ENCODE results near the gene CPVL.

- TF ChIP-seq, protein P1, sequence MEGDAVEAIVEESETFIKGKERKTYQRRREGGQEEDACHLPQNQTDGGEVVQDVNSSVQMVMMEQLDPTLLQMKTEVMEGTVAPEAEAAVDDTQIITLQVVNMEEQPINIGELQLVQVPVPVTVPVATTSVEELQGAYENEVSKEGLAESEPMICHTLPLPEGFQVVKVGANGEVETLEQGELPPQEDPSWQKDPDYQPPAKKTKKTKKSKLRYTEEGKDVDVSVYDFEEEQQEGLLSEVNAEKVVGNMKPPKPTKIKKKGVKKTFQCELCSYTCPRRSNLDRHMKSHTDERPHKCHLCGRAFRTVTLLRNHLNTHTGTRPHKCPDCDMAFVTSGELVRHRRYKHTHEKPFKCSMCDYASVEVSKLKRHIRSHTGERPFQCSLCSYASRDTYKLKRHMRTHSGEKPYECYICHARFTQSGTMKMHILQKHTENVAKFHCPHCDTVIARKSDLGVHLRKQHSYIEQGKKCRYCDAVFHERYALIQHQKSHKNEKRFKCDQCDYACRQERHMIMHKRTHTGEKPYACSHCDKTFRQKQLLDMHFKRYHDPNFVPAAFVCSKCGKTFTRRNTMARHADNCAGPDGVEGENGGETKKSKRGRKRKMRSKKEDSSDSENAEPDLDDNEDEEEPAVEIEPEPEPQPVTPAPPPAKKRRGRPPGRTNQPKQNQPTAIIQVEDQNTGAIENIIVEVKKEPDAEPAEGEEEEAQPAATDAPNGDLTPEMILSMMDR (conservative IDR thresholded peaks at IDR 0.05; ENCODE audit: low read depth, low read length): no peak
- no peak for TF ChIP-seq POLR2A (IDR thresholded peaks at IDR 0.05; ENCODE audit: low read depth, low read length)
- TF ChIP-seq, protein P2, sequence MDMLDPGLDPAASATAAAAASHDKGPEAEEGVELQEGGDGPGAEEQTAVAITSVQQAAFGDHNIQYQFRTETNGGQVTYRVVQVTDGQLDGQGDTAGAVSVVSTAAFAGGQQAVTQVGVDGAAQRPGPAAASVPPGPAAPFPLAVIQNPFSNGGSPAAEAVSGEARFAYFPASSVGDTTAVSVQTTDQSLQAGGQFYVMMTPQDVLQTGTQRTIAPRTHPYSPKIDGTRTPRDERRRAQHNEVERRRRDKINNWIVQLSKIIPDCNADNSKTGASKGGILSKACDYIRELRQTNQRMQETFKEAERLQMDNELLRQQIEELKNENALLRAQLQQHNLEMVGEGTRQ (IDR thresholded peaks at IDR 0.05; ENCODE audit: low read depth, low read length): no peak
- TF ChIP-seq RAD21 (IDR thresholded peaks at IDR 0.05; ENCODE audit: low read length): no peak
These were observed 25.4 kb downstream of the CPVL start for GRCh38 chr7:29120955-29121354.

Data from IMR-90 (cell line).